ENCODE data around the gene LRRC15.

GRCh38 chr3:194314388-194315068, 55.0 kb downstream of the LRRC15 start:
- TF ChIP-seq CTCF (IDR thresholded peaks at IDR 0.05): no peak
- TF ChIP-seq POLR2A (IDR thresholded peaks at IDR 0.05): no peak

Measured in thyroid gland (tissue), 4 donors.